Left hindlimb (tissue), 1 donor: ENCODE data around the gene IL27RA.
"Not testable (repeated sequence)": the region's sequence is repeated elsewhere in the genome, so short reads cannot be mapped to it uniquely, and the experiment has no call there.

Experiments
- DNase-seq: peaks from one replicate; pipeline ENCODE4 v3.0.0-alpha.2; 2018

The IL27RA gene

GRCh38 chr19:14000691-14001375 lies 30.7 kb upstream of the IL27RA start:
- DNase-seq = no peak

- DNase-seq = no peak
These were observed 28.9 kb upstream of the IL27RA start for GRCh38 chr19:14002571-14003250.

- no peak for DNase-seq
These were observed 28.1 kb upstream of the IL27RA start for GRCh38 chr19:14003251-14004055.

- no peak for DNase-seq
These were observed 26.8 kb upstream of the IL27RA start for GRCh38 chr19:14004619-14005348.

GRCh38 chr19:14005349-14006084 lies 26.0 kb upstream of the IL27RA start:
- DNase-seq = peak; percentile 93

- DNase-seq = peak; percentile 100
These were observed 25.3 kb upstream of the IL27RA start, which contains the start of gene RFX1 for GRCh38 chr19:14006085-14006765. RFX1 (minus strand) TSS chr19:14006320; CDS start chr19:13993843, 12,477 bp downstream.

- no peak for DNase-seq
These were observed 24.6 kb upstream of the IL27RA start for GRCh38 chr19:14006766-14007562.

GRCh38 chr19:14012378-14012915 lies 19.1 kb upstream of the IL27RA start:
- no peak for DNase-seq

- DNase-seq = no peak
These were observed 16.0 kb upstream of the IL27RA start for GRCh38 chr19:14015524-14016035.

- DNase-seq = no peak
These were observed 12.5 kb upstream of the IL27RA start for GRCh38 chr19:14019100-14019499.

GRCh38 chr19:14019739-14020138 lies 11.8 kb upstream of the IL27RA start:
- DNase-seq = not testable (repeated sequence)

GRCh38 chr19:14021474-14021873 lies 10.1 kb upstream of the IL27RA start:
- DNase-seq = no peak

GRCh38 chr19:14022469-14022868 lies 9.1 kb upstream of the IL27RA start:
- no peak for DNase-seq

- DNase-seq = no peak
These were observed 7.9 kb upstream of the IL27RA start for GRCh38 chr19:14023404-14024235.

GRCh38 chr19:14026652-14027192 lies 4.8 kb upstream of the IL27RA start:
- DNase-seq = not testable (repeated sequence)

GRCh38 chr19:14027856-14028450 lies 3.6 kb upstream of the IL27RA start, which contains the start of gene RLN3:
RLN3 (plus strand) TSS chr19:14028148; CDS start chr19:14028205, 57 bp downstream.
- DNase-seq = no peak

- no peak for DNase-seq
These were observed 2.7 kb upstream of the IL27RA start for GRCh38 chr19:14028901-14029300.

GRCh38 chr19:14030997-14031718 lies 404 bp upstream of the IL27RA start:
- no peak for DNase-seq
